H1 (cell line): ENCODE measurements around the gene EXOC6. TPM values are rescaled to one million over a fixed set of nuclear protein-coding genes. Genes with fewer than 3 reads are reported as not detected.

Experiments used
- polyA plus RNA-seq, 7 experiments: library from polyadenylated mRNA; depleted of rRNA in 3 of 7; stranded (reverse) in 5 of 7; unstranded in 2 of 7; fragments of >200 nt in 5 of 7; fragments of 200-250 nt in 2 of 7; gene quantifications; 1 replicate in 5 of 7; 2 replicates in 1 of 7; 4 replicates in 1 of 7; pipeline versions ENCODE4 v1.2.1 to v1.2.3, GENCODE V29; 2011 to 2013; ENCODE audit warnings: missing spikeins in 2 of 7, mixed read lengths in 2 of 7
- small RNA-seq: library from polyadenylated mRNA; stranded (forward); fragments of <200 nt; extraction: miRNeasy Mini kit (QIAGEN cat#:217004); gene quantifications from one replicate; pipeline ENCODE3, GENCODE V24; 2013; ENCODE audit not compliant: insufficient read depth
- total RNA-seq: library from RNA; stranded (reverse); fragmentation: NEBNext Ultra II Directional; extraction: Animal tissue kit (Norgen Biotek cat#: 25700); gene quantifications from 2 replicates; pipeline ENCODE4 v1.2.1, GENCODE V29; 2021

The EXOC6 gene
- total and polyA plus RNA-seq, 2 of the 8 experiments (the other 6 are each of a cell fraction or from before 2014, with no cell fraction given): 1.7 to 4.5 TPM

Small RNAs within 50 kb of the gene (small RNA-seq; reads per million reads assigned to genes)
- not detected for gene AL392103.1

Other genes starting within 250 kb of the EXOC6 start
- 1.5 and 1.7 TPM in 2 replicates for gene HHEX, start 158.6 kb upstream of the EXOC6 start, total RNA-seq
- 0.56 and 0.86 TPM in 2 replicates for gene HHEX, start 158.6 kb upstream of the EXOC6 start, polyA plus RNA-seq (2011; rRNA removed)
- 0.21 and 0.28 TPM in 2 replicates for gene CYP26C1, start 212.3 kb downstream of the EXOC6 start, total RNA-seq
- gene CYP26C1, start 212.3 kb downstream of the EXOC6 start, polyA plus RNA-seq (2011; rRNA removed): 0.12 and 0.93 TPM in 2 replicates
- gene CYP26A1, start 225.4 kb downstream of the EXOC6 start, total RNA-seq: 5.0 and 6.2 TPM in 2 replicates
- 9.1 and 23.2 TPM in 2 replicates for gene CYP26A1, start 225.4 kb downstream of the EXOC6 start, polyA plus RNA-seq (2011; rRNA removed)